Keratinocyte (primary cell): ENCODE results near the gene APH1B. TPM values are rescaled to one million over a fixed set of nuclear protein-coding genes. Genes with fewer than 3 reads are reported as not detected.
A peak's percentile ranks its signal among the peaks of the same experiment; 100 is the strongest.

ENCODE experiments used
- DNase-seq: peaks from one replicate; pipeline ENCODE4 v3.0.0-alpha.2; 2011; ENCODE audit warnings: low read depth, missing footprints, low spot score
- FAIRE-seq: peaks from 2 replicates; lab custom pipeline; 2011; peaks lifted over from hg19 to GRCh38; lab: Jason Lieb, UNC
- H2AFZ ChIP-seq: 2 replicates; pipeline ENCODE4 v1.6.0; 2012; ENCODE audit warnings: low read length, control low read depth, inconsistent platforms; ENCODE audit not compliant: control insufficient read depth
- H3K27ac ChIP-seq: 2 replicates; pipeline ENCODE4 v1.5.1; 2011; ENCODE audit warnings: low read length; ENCODE audit not compliant: control insufficient read depth, insufficient read depth
- H3K27me3 ChIP-seq: 3 replicates; pipeline ENCODE4 v1.6.0; 2011; ENCODE audit warnings: low read length; ENCODE audit not compliant: control insufficient read depth, insufficient read depth; ENCODE audit errors: extremely low read depth
- H3K36me3 ChIP-seq, 2 experiments: 2 replicates in 1 of 2; 3 replicates in 1 of 2; pipeline ENCODE4 v1.5.1; 2011; ENCODE audit warnings: low read length in 2 of 2, mild to moderate bottlenecking in 1 of 2; ENCODE audit not compliant: control insufficient read depth in 2 of 2, insufficient read depth in 2 of 2; ENCODE audit errors: extremely low read depth in 1 of 2
- H3K4me1 ChIP-seq: 3 replicates; pipeline ENCODE4 v1.5.1; 2011; ENCODE audit warnings: low read length; ENCODE audit not compliant: control insufficient read depth, insufficient read depth; ENCODE audit errors: extremely low read depth
- H3K4me2 ChIP-seq: 3 replicates; pipeline ENCODE4 v1.6.0; 2011; ENCODE audit warnings: low read depth, low read length; ENCODE audit not compliant: control insufficient read depth, insufficient read depth; ENCODE audit errors: extremely low read depth
- H3K4me3 ChIP-seq, 3 experiments: fragments of 200-600 bp in 1 of 3; sonication (generic) in 1 of 3; 2 replicates in 2 of 3; 3 replicates in 1 of 3; pipeline ENCODE4 v1.5.1; 2011 to 2016; ENCODE audit warnings: low read length in 3 of 3, mild to moderate bottlenecking in 3 of 3, control low read depth in 2 of 3, inconsistent platforms in 1 of 3, low read depth in 1 of 3, mixed read lengths in 1 of 3, mixed run types in 1 of 3, moderate library complexity in 1 of 3; ENCODE audit not compliant: control insufficient read depth in 2 of 3, insufficient read depth in 2 of 3; ENCODE audit errors: extremely low read depth in 1 of 3
- H3K79me2 ChIP-seq: 2 replicates; pipeline ENCODE4 v1.6.0; 2012; ENCODE audit warnings: low read length; ENCODE audit not compliant: control insufficient read depth, insufficient read depth
- H3K9ac ChIP-seq: 3 replicates; pipeline ENCODE4 v1.6.0; 2011; ENCODE audit warnings: low read length; ENCODE audit not compliant: control insufficient read depth, insufficient read depth; ENCODE audit errors: extremely low read depth
- H3K9me1 ChIP-seq: 3 replicates; pipeline ENCODE4 v1.6.0; 2011; ENCODE audit warnings: low read length; ENCODE audit not compliant: control insufficient read depth, insufficient read depth; ENCODE audit errors: extremely low read depth
- H3K9me3 ChIP-seq: 2 replicates; pipeline ENCODE4 v1.5.1; 2012; ENCODE audit warnings: low read depth, low read length; ENCODE audit not compliant: control insufficient read depth
- H4K20me1 ChIP-seq: 3 replicates; pipeline ENCODE4 v1.6.0; 2011; ENCODE audit warnings: low read length; ENCODE audit not compliant: control insufficient read depth, insufficient read depth; ENCODE audit errors: extremely low read depth
- EZH2 ChIP-seq: IDR thresholded peaks from one replicate; pipeline ENCODE4 v1.6.1; 2012; ENCODE audit warnings: inconsistent platforms, mild to moderate bottlenecking, low read length, moderate library complexity
- dilution Hi-C: fragments of 300-500 bp; cut with MboI; formaldehyde crosslinking; loops from one replicate; pipeline ENCODE4 v1.7.0; 2020; ENCODE audit warnings: low sequenced_read_pairs; ENCODE audit not compliant: extremely low pct_ligation_motif_present
- polyA plus RNA-seq, 5 experiments: library from polyadenylated mRNA; depleted of rRNA in 3 of 5; stranded (reverse) in 3 of 5; stranded (forward) in 1 of 5; unstranded in 1 of 5; fragments of >200 nt; gene quantifications; 1 replicate in 1 of 5; 2 replicates in 3 of 5; 3 replicates in 1 of 5; pipeline versions ENCODE4 v1.2.1 to v1.2.3, GENCODE V29; 2011 to 2012; ENCODE audit warnings: missing spikeins in 2 of 5, low read depth in 1 of 5, low replicate concordance in 1 of 5
- TF ChIP-seq, protein P1 (sequence below), 3 experiments: IDR thresholded peaks in 1 of 3; conservative IDR thresholded peaks in 1 of 3; optimal IDR thresholded peaks in 1 of 3; 2 replicates in 2 of 3; 3 replicates in 1 of 3; pipeline versions ENCODE3 to v1.5.1; 2011; ENCODE audit warnings: low read length in 3 of 3, mild to moderate bottlenecking in 3 of 3, moderate library complexity in 2 of 3, control low read depth in 1 of 3, inconsistent platforms in 1 of 3; ENCODE audit not compliant: insufficient read depth in 2 of 3; ENCODE audit errors: extremely low read depth in 1 of 3

The APH1B gene
- polyA plus RNA-seq, 1 donor (not counting 4 experiments of a cell fraction or from before 2014, with no cell fraction given): 7.0 TPM

DNA sequence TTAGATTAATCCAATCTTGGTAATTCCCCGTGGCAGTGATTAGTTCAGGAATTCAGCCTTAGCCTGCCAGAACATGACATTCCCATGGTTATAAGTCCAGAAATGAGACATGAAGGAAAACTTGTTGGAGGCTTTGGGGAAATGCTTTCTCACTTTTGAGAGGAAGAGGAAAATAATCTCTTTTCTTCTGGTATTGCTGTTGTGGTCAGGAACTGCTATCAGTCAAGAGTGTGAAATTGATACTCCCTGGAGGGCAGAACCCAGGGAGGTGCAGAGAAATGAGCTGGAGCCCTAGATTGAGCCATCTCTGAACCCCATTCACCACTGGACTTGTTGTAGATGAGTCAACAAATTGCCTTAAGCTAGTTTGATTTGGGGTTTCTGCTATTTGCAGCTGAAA is 38.6 kb upstream of the APH1B start:
- Histone ChIP-seq H2AFZ (no peak overlapping the region), H3K4me1 (peaks cover 50% of the 10 kb centered on the region), H3K27ac (peak overlapping the region; percentile 70), H3K27me3 (no peaks in the 10 kb centered on the region), H3K9me3 (no peaks in the 10 kb centered on the region), H3K4me2 (peak overlapping the region; percentile 56), H3K79me2 (peaks cover 12% of the 10 kb centered on the region), H3K9ac (peak overlapping the region; percentile 25), H3K4me3 (no peak overlapping the region), H4K20me1 (no peaks in the 10 kb centered on the region), H3K36me3 (peaks cover 0 to 2% of the 10 kb centered on the region in 2 experiments), H3K9me1 (no peaks in the 10 kb centered on the region)
- dilution Hi-C loops: no loop called here
- TF ChIP-seq, protein P1, sequence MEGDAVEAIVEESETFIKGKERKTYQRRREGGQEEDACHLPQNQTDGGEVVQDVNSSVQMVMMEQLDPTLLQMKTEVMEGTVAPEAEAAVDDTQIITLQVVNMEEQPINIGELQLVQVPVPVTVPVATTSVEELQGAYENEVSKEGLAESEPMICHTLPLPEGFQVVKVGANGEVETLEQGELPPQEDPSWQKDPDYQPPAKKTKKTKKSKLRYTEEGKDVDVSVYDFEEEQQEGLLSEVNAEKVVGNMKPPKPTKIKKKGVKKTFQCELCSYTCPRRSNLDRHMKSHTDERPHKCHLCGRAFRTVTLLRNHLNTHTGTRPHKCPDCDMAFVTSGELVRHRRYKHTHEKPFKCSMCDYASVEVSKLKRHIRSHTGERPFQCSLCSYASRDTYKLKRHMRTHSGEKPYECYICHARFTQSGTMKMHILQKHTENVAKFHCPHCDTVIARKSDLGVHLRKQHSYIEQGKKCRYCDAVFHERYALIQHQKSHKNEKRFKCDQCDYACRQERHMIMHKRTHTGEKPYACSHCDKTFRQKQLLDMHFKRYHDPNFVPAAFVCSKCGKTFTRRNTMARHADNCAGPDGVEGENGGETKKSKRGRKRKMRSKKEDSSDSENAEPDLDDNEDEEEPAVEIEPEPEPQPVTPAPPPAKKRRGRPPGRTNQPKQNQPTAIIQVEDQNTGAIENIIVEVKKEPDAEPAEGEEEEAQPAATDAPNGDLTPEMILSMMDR (optimal IDR thresholded peaks at IDR 0.05 in 1 of 3, IDR thresholded peaks at IDR 0.05 in 1 of 3, conservative IDR thresholded peaks at IDR 0.05 in 1 of 3; ENCODE audit: extremely low read depth in 1 of 3, insufficient read depth in 2 of 3, low read length in 3 of 3): no peak
- TF ChIP-seq EZH2: no peak
- FAIRE-seq (peak; percentile 94), DNase-seq (peak; percentile 70)

DNA sequence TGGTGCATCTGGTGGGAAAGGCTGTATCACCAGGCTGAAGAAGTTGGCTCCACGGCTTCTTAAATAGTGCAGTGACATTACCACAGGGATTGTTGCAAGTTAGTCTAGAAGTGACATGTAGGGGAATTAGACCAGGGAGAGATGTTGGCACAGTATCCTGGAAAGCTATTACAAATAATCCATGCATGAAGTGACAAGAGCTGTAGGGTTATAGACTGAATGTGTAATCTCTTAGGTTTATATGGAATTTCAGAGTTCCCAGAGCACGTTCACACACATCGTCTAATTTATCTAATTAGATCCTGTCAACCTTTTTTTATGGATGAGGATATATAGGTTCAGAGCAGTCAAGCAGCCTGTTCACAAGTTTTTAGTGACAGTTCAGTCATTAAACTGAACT is 37.3 kb upstream of the APH1B start:
- Histone ChIP-seq H2AFZ (no peak overlapping the region), H3K79me2 (peaks cover 12% of the 10 kb centered on the region), H3K4me3 (no peak overlapping the region), H3K4me2 (no peak overlapping the region), H3K27ac (no peak overlapping the region), H3K27me3 (no peaks in the 10 kb centered on the region), H3K9me3 (no peaks in the 10 kb centered on the region), H3K4me1 (peaks cover 50% of the 10 kb centered on the region), H4K20me1 (no peaks in the 10 kb centered on the region), H3K9ac (no peak overlapping the region), H3K9me1 (no peaks in the 10 kb centered on the region), H3K36me3 (peaks cover 0 to 2% of the 10 kb centered on the region in 2 experiments)
- no peak for DNase-seq
- TF ChIP-seq EZH2: no peak
- TF ChIP-seq, protein P1 (optimal IDR thresholded peaks at IDR 0.05 in 1 of 3, IDR thresholded peaks at IDR 0.05 in 1 of 3, conservative IDR thresholded peaks at IDR 0.05 in 1 of 3; ENCODE audit: extremely low read depth in 1 of 3, insufficient read depth in 2 of 3, low read length in 3 of 3): no peak
- dilution Hi-C loops: no loop called here
- peak; percentile 60 for FAIRE-seq
